ENCODE measurements around the gene CBX6.

DNA sequence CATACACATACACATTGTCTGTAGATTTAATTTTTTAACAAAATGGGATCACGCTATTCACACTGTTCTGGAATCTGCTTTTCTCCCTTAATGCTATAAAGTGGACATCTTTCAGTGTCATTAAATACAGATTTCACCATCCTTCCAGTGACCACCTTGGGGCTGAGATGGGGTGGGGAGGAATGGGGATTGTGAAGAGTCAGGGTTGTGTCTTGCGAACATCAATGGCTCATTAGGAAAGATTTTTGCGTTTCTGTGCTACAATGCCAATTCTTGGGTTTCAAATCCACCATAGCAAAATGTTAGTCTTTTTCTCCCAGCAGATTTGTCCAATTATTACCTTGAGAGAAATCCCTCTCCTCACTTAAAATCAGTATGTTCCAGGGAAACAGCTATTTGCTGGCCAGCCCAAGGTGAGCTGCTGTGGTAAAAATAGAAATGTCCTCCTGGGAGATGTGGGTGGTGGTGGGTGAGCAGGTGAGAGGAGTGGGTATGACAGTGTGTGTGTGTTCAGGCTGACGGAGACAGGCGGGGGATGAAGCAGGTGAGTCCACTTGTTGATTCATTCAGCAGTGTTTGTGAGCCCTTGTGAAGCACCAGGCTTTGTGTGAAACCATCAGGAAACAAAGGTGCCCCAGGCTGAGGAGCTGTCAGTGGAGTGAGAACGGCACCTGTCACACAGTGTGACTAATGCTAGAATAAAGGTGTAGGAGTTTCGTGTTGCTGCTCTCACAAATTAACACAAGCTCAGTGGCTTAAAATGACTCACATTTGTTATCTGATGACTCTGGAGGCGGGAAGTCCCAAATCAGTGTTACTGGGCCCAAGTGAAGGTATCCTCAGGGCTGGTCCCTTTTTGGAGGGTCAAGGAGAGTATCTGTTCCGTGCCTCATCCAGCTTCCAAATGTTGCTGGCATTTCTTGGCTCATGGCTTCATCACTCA, 1.7 kb upstream of the CBX6 start:
- TF ChIP-seq EZH2phosphoT487 (IDR thresholded peaks at IDR 0.05; ENCODE audit: insufficient read depth, low read depth) = no peak
- no peak for TF ChIP-seq EZH2 (IDR thresholded peaks at IDR 0.05; ENCODE audit: insufficient read depth, poor library complexity, severe bottlenecking)
